HUES48 (cell line): ENCODE results near the gene KLLN.
"Not testable (repeated sequence)": the region's sequence is repeated elsewhere in the genome, so short reads cannot be mapped to it uniquely, and the experiment has no call there.

Source experiments
- H3K27ac ChIP-seq: one replicate; pipeline ENCODE4 v1.7.0; 2013; ENCODE audit warnings: low read depth, low read length, inconsistent platforms
- H3K27me3 ChIP-seq: 2 replicates; pipeline ENCODE4 v1.6.1; 2013; ENCODE audit warnings: mild to moderate bottlenecking, low read length; ENCODE audit not compliant: control insufficient read depth, insufficient read depth
- H3K36me3 ChIP-seq: 2 replicates; pipeline ENCODE4 v1.6.1; 2013; ENCODE audit warnings: low read length; ENCODE audit not compliant: control insufficient read depth, insufficient read depth
- H3K4me1 ChIP-seq: 2 replicates; pipeline ENCODE4 v1.6.1; 2013; ENCODE audit warnings: mild to moderate bottlenecking, low read length; ENCODE audit not compliant: control insufficient read depth, insufficient read depth
- H3K4me3 ChIP-seq: 2 replicates; pipeline ENCODE4 v1.5.1; 2013; ENCODE audit warnings: mild to moderate bottlenecking, low read depth, low read length
- H3K9ac ChIP-seq: 2 replicates; pipeline ENCODE4 v1.6.1; 2013; ENCODE audit warnings: mild to moderate bottlenecking, low read depth, low read length, moderate library complexity
- H3K9me3 ChIP-seq: 2 replicates; pipeline ENCODE4 v1.6.1; 2013; ENCODE audit warnings: low read length; ENCODE audit not compliant: control insufficient read depth, insufficient read depth

The KLLN gene

GRCh38 chr10:87865241-87865881 is 2.0 kb upstream of the KLLN start:
- Histone ChIP-seq H3K4me3 (peak overlapping the region; percentile 92), H3K9ac (peak overlapping the region; percentile 54; the same call in 1 of the 2 replicates), H3K9me3 (no peaks in the 10 kb centered on the region), H3K27me3 (0 out of 2 replicates have a peak, but pooled peaks cover 4% of the 10 kb centered on the region), H3K27ac (no peak overlapping the region), H3K4me1 (peaks cover 28% of the 10 kb centered on the region), H3K36me3 (peaks cover 6% of the 10 kb centered on the region)

GRCh38 chr10:87864496-87865059 is 1.2 kb upstream of the KLLN start:
- Histone ChIP-seq H3K9me3 (no peaks in the 10 kb centered on the region), H3K27ac (no peak overlapping the region), H3K4me3 (peak overlapping the region; percentile 92), H3K27me3 (0 out of 2 replicates have a peak, but pooled peaks cover 4% of the 10 kb centered on the region), H3K36me3 (peaks cover 6% of the 10 kb centered on the region), H3K4me1 (peaks cover 28% of the 10 kb centered on the region), H3K9ac (peak overlapping the region; percentile 54)

- H3K4me1 ChIP-seq = peaks cover 28% of the 10 kb centered on the region
- peak overlapping the region; percentile 80 for H3K9ac ChIP-seq
- peak overlapping the region; percentile 96 for H3K27ac ChIP-seq
- not testable (repeated sequence) for H3K9me3 ChIP-seq, H3K27me3 ChIP-seq, H3K36me3 ChIP-seq
- peak overlapping the region; percentile 92 for H3K4me3 ChIP-seq
Observed at GRCh38 chr10:87863951-87864495, 690 bp upstream of the KLLN start.

- Histone ChIP-seq H3K9ac (peak overlapping the region; percentile 91), H3K27me3 (0 out of 2 replicates have a peak, but pooled peaks cover 4% of the 10 kb centered on the region), H3K4me1 (peaks cover 20% of the 10 kb centered on the region), H3K27ac (peak overlapping the region; percentile 96), H3K36me3 (peaks cover 5% of the 10 kb centered on the region; the same call in 1 of the 2 replicates), H3K9me3 (no peaks in the 10 kb centered on the region), H3K4me3 (peak overlapping the region; percentile 92)
Observed at GRCh38 chr10:87862679-87863052, 667 bp downstream of the KLLN start.

GRCh38 chr10:87861953-87862678 is 1.2 kb downstream of the KLLN start:
- Histone ChIP-seq H3K4me1 (peaks cover 14% of the 10 kb centered on the region), H3K9ac (peak overlapping the region; percentile 91), H3K27ac (peak overlapping the region; percentile 96), H3K36me3 (no peaks in the 10 kb centered on the region), H3K27me3 (0 out of 2 replicates have a peak, but pooled peaks cover 4% of the 10 kb centered on the region), H3K9me3 (no peaks in the 10 kb centered on the region), H3K4me3 (peak overlapping the region; percentile 92)

- Histone ChIP-seq H3K9ac (peak overlapping the region; percentile 65), H3K4me3 (peak overlapping the region; percentile 92)
Observed at GRCh38 chr10:87861566-87861952, 1.8 kb downstream of the KLLN start.

GRCh38 chr10:87860816-87861403 is 2.4 kb downstream of the KLLN start:
- Histone ChIP-seq H3K36me3 (no peaks in the 10 kb centered on the region), H3K9ac (no peak overlapping the region), H3K27ac (no peak overlapping the region), H3K27me3 (0 out of 2 replicates have a peak, but pooled peaks cover 4% of the 10 kb centered on the region), H3K9me3 (no peaks in the 10 kb centered on the region), H3K4me3 (peak overlapping the region; percentile 92), H3K4me1 (peaks cover 9% of the 10 kb centered on the region; the same call in 1 of the 2 replicates)

More at GRCh38 chr10:87861566-87861952, 1.8 kb downstream of the KLLN start:
- H3K27me3 ChIP-seq = 0 out of 2 replicates have a peak, but pooled peaks cover 4% of the 10 kb centered on the region
- peaks cover 9% of the 10 kb centered on the region; the same call in 1 of the 2 replicates for H3K4me1 ChIP-seq
- H3K27ac ChIP-seq = peak overlapping the region; percentile 96
- no peaks in the 10 kb centered on the region for H3K36me3 ChIP-seq
- H3K9me3 ChIP-seq = no peaks in the 10 kb centered on the region

- Histone ChIP-seq H3K4me1 (peaks cover 9% of the 10 kb centered on the region; the same call in 1 of the 2 replicates), H3K27me3 (0 out of 2 replicates have a peak, but pooled peaks cover 4% of the 10 kb centered on the region), H3K9me3 (no peaks in the 10 kb centered on the region), H3K27ac (no peak overlapping the region), H3K4me3 (no peak overlapping the region), H3K36me3 (no peaks in the 10 kb centered on the region), H3K9ac (no peak overlapping the region)
Observed at GRCh38 chr10:87860156-87860795, 3.1 kb downstream of the KLLN start.

GRCh38 chr10:87855665-87856064 is 7.7 kb downstream of the KLLN start:
- not testable (repeated sequence) for H3K9ac ChIP-seq, H3K27ac ChIP-seq, H3K4me1 ChIP-seq, H3K27me3 ChIP-seq, H3K36me3 ChIP-seq, H3K4me3 ChIP-seq, H3K9me3 ChIP-seq

- H3K27ac ChIP-seq = not testable (repeated sequence)
Observed at GRCh38 chr10:87855247-87855646, 8.1 kb downstream of the KLLN start.

More at GRCh38 chr10:87855247-87855646, 8.1 kb downstream of the KLLN start:
- H3K9ac ChIP-seq, H3K4me3 ChIP-seq, H3K4me1 ChIP-seq, H3K9me3 ChIP-seq, H3K27me3 ChIP-seq, H3K36me3 ChIP-seq: not testable (repeated sequence)
